ENCODE results near the gene ROR1. TPM values are rescaled to one million over a fixed set of nuclear protein-coding genes. Genes with fewer than 3 reads are reported as not detected.

Gene ROR1
- total RNA-seq, 1 experiment from 2014 or later, result 19.0 TPM

- Histone ChIP-seq H3K9me3 (ENCODE audit: insufficient read depth, low read depth) (no peaks in the 10 kb centered on the region; the same call in 1 of the 2 replicates), H3K4me2 (no peak overlapping the region), H3K27me3 (ENCODE audit: insufficient read depth, low read depth) (no peaks in the 10 kb centered on the region), H2AFZ (no peak overlapping the region), H3K4me1 (replicated peaks; ENCODE audit: insufficient read depth) (peaks cover 64% of the 10 kb centered on the region), H3K27ac (no peak overlapping the region), H3K4me3 (no peak overlapping the region), H3K79me2 (ENCODE audit: low read depth) (peaks cover 70% of the 10 kb centered on the region), H3F3A (ENCODE audit: insufficient read depth, low read depth) (peaks cover 37% of the 10 kb centered on the region), H4K20me1 (ENCODE audit: insufficient read depth) (no peaks in the 10 kb centered on the region), H3K36me3 (ENCODE audit: low read depth) (0 out of 2 replicates have a peak, but pooled peaks cover 3% of the 10 kb centered on the region), H3K9me2 (ENCODE audit: insufficient read depth) (no peaks in the 10 kb centered on the region)
- intact Hi-C loops (cut with micrococcal nuclease; ENCODE audit: unreplicated experiment), result no loop called here
- no peak for DNase-seq
- ChIA-PET CTCF (no interaction called here), POLR2A (ENCODE audit: unreplicated experiment) (interaction anchor here (0.7 kb wide), 1 partner anchor 92 kb away, joined by 3 read pairs; no protein-coding TSS in a partner anchor)
- BruUV-seq (replicated peaks), result no TSS peak
- TF ChIP-seq EZH2 (IDR thresholded peaks at IDR 0.05; ENCODE audit: low read depth), result no peak
- no peak for TF ChIP-seq CTCF (conservative IDR thresholded peaks at IDR 0.05)
These were observed 91.7 kb downstream of the ROR1 start for GRCh38 chr1:63865561-63865960.

GRCh38 chr1:63866084-63866483, 92.3 kb downstream of the ROR1 start:
- H2AFZ ChIP-seq, result no peak overlapping the region
- peaks cover 37% of the 10 kb centered on the region for H3F3A ChIP-seq (ENCODE audit: insufficient read depth, low read depth)
- no peaks in the 10 kb centered on the region for H3K27me3 ChIP-seq (ENCODE audit: insufficient read depth, low read depth)
- H3K9me3 ChIP-seq (ENCODE audit: insufficient read depth, low read depth), result peaks cover 1% of the 10 kb centered on the region; the same call in 1 of the 2 replicates
- 0 out of 2 replicates have a peak, but pooled peaks cover 3% of the 10 kb centered on the region for H3K36me3 ChIP-seq (ENCODE audit: low read depth)
- ChIA-PET CTCF (interaction anchor here (0.7 kb wide), 1 partner anchor 8 kb away, joined by 4 read pairs; no protein-coding TSS in a partner anchor), POLR2A (ENCODE audit: unreplicated experiment) (interaction anchor here (0.7 kb wide), 1 partner anchor 376 kb away, joined by 6 read pairs; no protein-coding TSS in a partner anchor)
- DNase-seq, result no peak
- no TSS peak for BruUV-seq (replicated peaks)
- intact Hi-C loops (cut with micrococcal nuclease; ENCODE audit: unreplicated experiment), result no loop called here
- no peak overlapping the region for H3K4me3 ChIP-seq
- H3K4me2 ChIP-seq, result no peak overlapping the region
- H3K79me2 ChIP-seq (ENCODE audit: low read depth), result peaks cover 76% of the 10 kb centered on the region
- no peak for TF ChIP-seq EZH2 (IDR thresholded peaks at IDR 0.05; ENCODE audit: low read depth)
- TF ChIP-seq CTCF (conservative IDR thresholded peaks at IDR 0.05), result no peak
- H4K20me1 ChIP-seq (ENCODE audit: insufficient read depth), result no peaks in the 10 kb centered on the region
- peaks cover 65% of the 10 kb centered on the region for H3K4me1 ChIP-seq (replicated peaks; ENCODE audit: insufficient read depth)
- H3K9me2 ChIP-seq (ENCODE audit: insufficient read depth), result no peaks in the 10 kb centered on the region
- H3K27ac ChIP-seq, result peak overlapping the region; percentile 89

- POLR2A ChIA-PET (ENCODE audit: unreplicated experiment), result no interaction called here
- BruUV-seq (replicated peaks), result TSS peak; percentile 44
- Histone ChIP-seq H3F3A (ENCODE audit: insufficient read depth, low read depth) (peaks cover 37% of the 10 kb centered on the region), H3K27me3 (ENCODE audit: insufficient read depth, low read depth) (no peaks in the 10 kb centered on the region), H3K9me3 (ENCODE audit: insufficient read depth, low read depth) (peaks cover 15% of the 10 kb centered on the region; the same call in 1 of the 2 replicates), H4K20me1 (ENCODE audit: insufficient read depth) (no peaks in the 10 kb centered on the region), H3K79me2 (ENCODE audit: low read depth) (peaks cover 82% of the 10 kb centered on the region), H3K4me1 (replicated peaks; ENCODE audit: insufficient read depth) (peaks cover 65% of the 10 kb centered on the region), H3K9me2 (ENCODE audit: insufficient read depth) (no peaks in the 10 kb centered on the region), H2AFZ (no peak overlapping the region), H3K4me3 (peak overlapping the region; percentile 30; the same call in 1 of the 2 replicates), H3K36me3 (ENCODE audit: low read depth) (0 out of 2 replicates have a peak, but pooled peaks cover 3% of the 10 kb centered on the region), H3K27ac (peak overlapping the region; percentile 89), H3K4me2 (peak overlapping the region; percentile 74)
- TF ChIP-seq CTCF (conservative IDR thresholded peaks at IDR 0.05), result no peak
- no peak for TF ChIP-seq EZH2 (IDR thresholded peaks at IDR 0.05; ENCODE audit: low read depth)
- intact Hi-C loops (cut with micrococcal nuclease; ENCODE audit: unreplicated experiment), result loop anchor here (2.0 kb wide), 1 partner anchor 53 kb away; no protein-coding TSS in a partner anchor
- CTCF ChIA-PET, result interaction anchor here (1.0 kb wide), 1 partner anchor 53 kb away, joined by 6 read pairs; no protein-coding TSS in a partner anchor
- no peak for DNase-seq
These were observed 93.8 kb downstream of the ROR1 start for GRCh38 chr1:63867429-63868176.
